Measurements from ENCODE around the gene NDE1.

GRCh38 chr16:15757077-15757386, 107.0 kb downstream of the NDE1 start:
- TF ChIP-seq CTCF (IDR thresholded peaks at IDR 0.05) (no peak), POLR2A (IDR thresholded peaks at IDR 0.05) (no peak), POLR2AphosphoS5 (IDR thresholded peaks at IDR 0.05) (no peak)
